Natural killer cell (primary cell): ENCODE results near the gene ATRAID. TPM values are rescaled to one million over a fixed set of nuclear protein-coding genes. Genes with fewer than 3 reads are reported as not detected.
A peak's percentile ranks its signal among the peaks of the same experiment; 100 is the strongest.

Experiments
- ATAC-seq, 3 donors: fragments of 150-1000 bp in 2 of 3; fragments of 200-7000 bp in 1 of 3; cut with Tn5 transposase; 1 replicate in 1 of 3; 2 replicates in 2 of 3; pipeline ENCODE4 v1.10.0; 2021; ENCODE audit warnings: mild to moderate bottlenecking in 2 of 3, moderate library complexity in 2 of 3
- DNase-seq, 2 donors: peaks; one replicate each; pipeline versions ENCODE4 v3.0.0 to v3.0.0-alpha.2; 2013 to 2021; ENCODE audit warnings: mixed read lengths in 1 of 2
- H3K27ac ChIP-seq: one replicate; pipeline ENCODE4 v1.5.1; 2013; ENCODE audit warnings: mild to moderate bottlenecking, low read length
- H3K27me3 ChIP-seq: one replicate; pipeline ENCODE4 v1.6.1; 2013; ENCODE audit warnings: low read length; ENCODE audit not compliant: control insufficient read depth, insufficient read depth
- H3K36me3 ChIP-seq: one replicate; pipeline ENCODE4 v1.6.1; 2013; ENCODE audit warnings: low read length; ENCODE audit not compliant: control insufficient read depth, insufficient read depth
- H3K4me1 ChIP-seq: one replicate; pipeline ENCODE4 v1.6.1; 2013; ENCODE audit warnings: low read length; ENCODE audit not compliant: control insufficient read depth, insufficient read depth
- H3K4me3 ChIP-seq: one replicate; pipeline ENCODE4 v1.5.1; 2013; ENCODE audit warnings: low read length
- H3K9me3 ChIP-seq: one replicate; pipeline ENCODE4 v1.6.1; 2013; ENCODE audit warnings: low read length; ENCODE audit not compliant: control insufficient read depth, insufficient read depth
- H3K27ac Mint-ChIP-seq, 2 donors: one replicate each; pipeline ENCODE4 v1.8.0; 2022; ENCODE audit warnings: mild to moderate bottlenecking in 2 of 2, mixed read lengths in 2 of 2, moderate library complexity in 1 of 2
- H3K27me3 Mint-ChIP-seq, 2 donors: one replicate each; pipeline ENCODE4 v1.8.0; 2022; ENCODE audit warnings: low read depth in 2 of 2, mixed read lengths in 2 of 2
- H3K36me3 Mint-ChIP-seq: one replicate; pipeline ENCODE4 v1.8.0; 2022; ENCODE audit warnings: mixed read lengths
- H3K4me1 Mint-ChIP-seq, 2 donors: one replicate each; pipeline ENCODE4 v1.8.0; 2022; ENCODE audit warnings: mixed read lengths in 2 of 2
- H3K4me3 Mint-ChIP-seq: one replicate; pipeline ENCODE4 v1.8.0; 2022; ENCODE audit warnings: mild to moderate bottlenecking, moderate library complexity, mixed read lengths
- H3K9me3 Mint-ChIP-seq, 2 donors: one replicate each; pipeline ENCODE4 v1.8.0; 2022; ENCODE audit warnings: mixed read lengths in 2 of 2
- WGBS: methylation state at CpG from one replicate; pipeline ENCODE4 v1.1.7; 2013; ENCODE audit warnings: missing lambda C conversion rate; ENCODE audit not compliant: insufficient coverage; 5-methylcytosine and 5-hydroxymethylcytosine counted together
- intact Hi-C: fragments of 100-400 bp; cut with micrococcal nuclease; formaldehyde crosslinking; loops from one replicate; pipeline ENCODE4 v1.14.2; 2022
- total RNA-seq, 4 donors: library from RNA; stranded (reverse); fragments of 120-200 nt in 1 of 4; gene quantifications; one replicate each; pipeline versions ENCODE4 v1.2.3 to v1.2.4, GENCODE V29; 2013 to 2022
- TF ChIP-seq, protein P1 (sequence below): fragments of 200-600 bp; IDR thresholded peaks from one replicate; pipeline ENCODE4 v1.8.0; 2022; ENCODE audit warnings: antibody characterized with exemption

The ATRAID gene
- total RNA-seq, 3 donors from 2014 or later (not counting 1 experiment from before 2014, with no cell fraction given): 65.5 to 76.6 (median 76.5) TPM

DNA sequence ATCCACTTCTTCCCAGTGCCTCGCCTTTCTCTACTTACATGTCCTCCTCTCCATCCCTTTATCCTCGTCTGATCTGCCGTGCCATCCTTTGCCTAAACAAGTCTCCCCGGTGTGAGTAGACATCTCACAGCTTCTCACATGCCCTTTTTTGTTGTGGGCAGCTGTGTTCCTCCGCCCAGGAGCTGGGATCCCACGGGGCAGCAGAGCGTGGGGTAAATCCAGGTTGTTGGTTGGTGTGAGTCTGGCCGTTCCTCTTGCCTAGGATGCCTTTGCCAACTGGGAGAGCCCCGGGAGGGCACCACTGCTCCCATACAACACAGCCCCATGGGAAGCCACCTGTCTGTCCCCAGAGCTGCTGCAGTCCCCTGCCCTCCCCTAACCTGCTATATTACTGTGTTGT is 28.6 kb downstream of the ATRAID start:
- H3K27ac Mint-ChIP-seq: no peak overlapping the region
- H3K4me1 Mint-ChIP-seq: no peaks in the 10 kb centered on the region
- 93% methylated on average over 7 of the region's 9 CpGs for WGBS
- Histone ChIP-seq H3K4me3 (no peak overlapping the region), H3K36me3 (peaks cover 71% of the 10 kb centered on the region), H3K9me3 (no peaks in the 10 kb centered on the region), H3K27me3 (no peaks in the 10 kb centered on the region), H3K27ac (no peak overlapping the region), H3K4me1 (no peaks in the 10 kb centered on the region)
- TF ChIP-seq, protein P1, sequence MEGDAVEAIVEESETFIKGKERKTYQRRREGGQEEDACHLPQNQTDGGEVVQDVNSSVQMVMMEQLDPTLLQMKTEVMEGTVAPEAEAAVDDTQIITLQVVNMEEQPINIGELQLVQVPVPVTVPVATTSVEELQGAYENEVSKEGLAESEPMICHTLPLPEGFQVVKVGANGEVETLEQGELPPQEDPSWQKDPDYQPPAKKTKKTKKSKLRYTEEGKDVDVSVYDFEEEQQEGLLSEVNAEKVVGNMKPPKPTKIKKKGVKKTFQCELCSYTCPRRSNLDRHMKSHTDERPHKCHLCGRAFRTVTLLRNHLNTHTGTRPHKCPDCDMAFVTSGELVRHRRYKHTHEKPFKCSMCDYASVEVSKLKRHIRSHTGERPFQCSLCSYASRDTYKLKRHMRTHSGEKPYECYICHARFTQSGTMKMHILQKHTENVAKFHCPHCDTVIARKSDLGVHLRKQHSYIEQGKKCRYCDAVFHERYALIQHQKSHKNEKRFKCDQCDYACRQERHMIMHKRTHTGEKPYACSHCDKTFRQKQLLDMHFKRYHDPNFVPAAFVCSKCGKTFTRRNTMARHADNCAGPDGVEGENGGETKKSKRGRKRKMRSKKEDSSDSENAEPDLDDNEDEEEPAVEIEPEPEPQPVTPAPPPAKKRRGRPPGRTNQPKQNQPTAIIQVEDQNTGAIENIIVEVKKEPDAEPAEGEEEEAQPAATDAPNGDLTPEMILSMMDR: no peak
- no peak overlapping the region for H3K4me3 Mint-ChIP-seq
- H3K36me3 Mint-ChIP-seq: peaks cover 8% of the 10 kb centered on the region
- H3K9me3 Mint-ChIP-seq: no peaks in the 10 kb centered on the region
- DNase-seq: no peak
- intact Hi-C loops: no loop called here
- no peak for ATAC-seq
- H3K27me3 Mint-ChIP-seq: no peaks in the 10 kb centered on the region

DNA sequence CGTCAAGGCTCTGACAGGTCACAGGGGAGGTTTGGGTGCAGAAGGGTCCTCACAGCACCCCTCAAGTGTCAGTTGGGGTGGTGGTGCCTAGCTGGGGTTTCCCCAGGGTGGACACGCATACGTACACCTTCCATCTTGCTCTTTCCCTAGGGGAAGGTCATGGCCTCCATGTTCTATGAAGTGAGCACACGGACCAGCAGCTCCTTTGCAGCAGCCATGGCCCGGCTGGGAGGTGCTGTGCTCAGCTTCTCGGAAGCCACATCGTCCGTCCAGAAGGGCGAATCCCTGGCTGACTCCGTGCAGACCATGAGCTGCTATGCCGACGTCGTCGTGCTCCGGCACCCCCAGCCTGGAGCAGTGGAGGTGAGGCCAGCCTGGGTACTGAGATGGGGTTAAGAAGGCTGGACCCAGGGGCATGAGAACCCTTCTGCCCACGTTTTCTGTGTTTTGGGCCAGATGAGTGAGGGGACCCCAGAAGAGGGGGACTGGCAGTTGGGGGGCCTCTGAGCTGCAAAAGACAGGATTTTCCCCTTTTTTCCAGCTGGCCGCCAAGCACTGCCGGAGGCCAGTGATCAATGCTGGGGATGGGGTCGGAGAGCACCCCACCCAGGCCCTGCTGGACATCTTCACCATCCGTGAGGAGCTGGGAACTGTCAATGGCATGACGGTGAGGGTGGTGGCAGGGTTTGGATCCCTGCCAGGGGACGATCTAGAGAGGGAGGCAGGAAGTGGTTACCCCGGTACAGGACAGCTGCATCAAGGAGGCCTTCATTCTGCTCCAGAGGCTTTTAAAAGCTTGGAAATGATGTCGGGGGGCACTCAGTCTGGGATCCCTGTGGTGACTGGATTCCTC is 30.1 kb downstream of the ATRAID start:
- DNase-seq: peak in 1 of 2 donors; percentile 34
- no peak overlapping the region for H3K27ac ChIP-seq
- no peaks in the 10 kb centered on the region for H3K9me3 Mint-ChIP-seq
- no peaks in the 10 kb centered on the region for H3K4me1 Mint-ChIP-seq
- peaks cover 62% of the 10 kb centered on the region for H3K36me3 ChIP-seq
- no peaks in the 10 kb centered on the region for H3K4me1 ChIP-seq
- WGBS: 79% methylated on average over 24 of the region's 24 CpGs
- H3K9me3 ChIP-seq: no peaks in the 10 kb centered on the region
- H3K4me3 ChIP-seq: no peak overlapping the region
- TF ChIP-seq, protein P1: no peak
- intact Hi-C loops: no loop called here
- H3K4me3 Mint-ChIP-seq: no peak overlapping the region
- H3K27ac Mint-ChIP-seq: no peak overlapping the region
- no peaks in the 10 kb centered on the region for H3K27me3 Mint-ChIP-seq
- no peak for ATAC-seq
- H3K27me3 ChIP-seq: no peaks in the 10 kb centered on the region
- H3K36me3 Mint-ChIP-seq: no peaks in the 10 kb centered on the region

DNA sequence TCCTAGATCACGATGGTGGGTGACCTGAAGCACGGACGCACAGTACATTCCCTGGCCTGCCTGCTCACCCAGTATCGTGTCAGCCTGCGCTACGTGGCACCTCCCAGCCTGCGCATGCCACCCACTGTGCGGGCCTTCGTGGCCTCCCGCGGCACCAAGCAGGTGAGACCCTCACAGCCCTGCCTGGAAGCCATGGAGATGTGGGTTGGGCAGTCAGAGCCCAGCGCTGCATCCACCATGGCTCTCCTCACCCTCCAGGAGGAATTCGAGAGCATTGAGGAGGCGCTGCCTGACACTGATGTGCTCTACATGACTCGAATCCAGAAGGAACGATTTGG is 30.7 kb downstream of the ATRAID start:
- no peak overlapping the region for H3K4me3 ChIP-seq
- H3K36me3 ChIP-seq: peaks cover 56% of the 10 kb centered on the region
- WGBS: 97% methylated on average over 16 of the region's 16 CpGs
- no peaks in the 10 kb centered on the region for H3K9me3 Mint-ChIP-seq
- H3K27ac ChIP-seq: no peak overlapping the region
- no peak overlapping the region for H3K4me3 Mint-ChIP-seq
- DNase-seq (no peak), ATAC-seq (no peak)
- no peaks in the 10 kb centered on the region for H3K9me3 ChIP-seq
- no peak overlapping the region for H3K27ac Mint-ChIP-seq
- no peaks in the 10 kb centered on the region for H3K4me1 ChIP-seq
- TF ChIP-seq, protein P1: no peak
- intact Hi-C loops: no loop called here
- no peaks in the 10 kb centered on the region for H3K27me3 Mint-ChIP-seq
- H3K4me1 Mint-ChIP-seq: no peaks in the 10 kb centered on the region
- H3K27me3 ChIP-seq: no peaks in the 10 kb centered on the region
- no peaks in the 10 kb centered on the region for H3K36me3 Mint-ChIP-seq
